ENCODE measurements around the gene CISD2. TPM values are rescaled to one million over a fixed set of nuclear protein-coding genes. Genes with fewer than 3 reads are reported as not detected.

CISD2 gene
- total RNA-seq, 6 donors from 2014 or later: 1.3 to 30.3 (median 18.3) TPM

GRCh38 chr4:102827674-102828496, 40.9 kb upstream of the CISD2 start:
- H3K27ac ChIP-seq: peak overlapping the region; percentile 98 to 100 (median 100)
- no peaks in the 10 kb centered on the region for H3K9me3 ChIP-seq
- H3K27me3 ChIP-seq: no peaks in the 10 kb centered on the region
- ATAC-seq (ENCODE audit: low FRiP score in 2 of 2): peak; percentile 88 to 95
- peak overlapping the region; percentile 57 to 93 (median 81) for H3K4me3 ChIP-seq
- peak; percentile 95 to 99 for DNase-seq
- peaks cover 18 to 32% (median 27%) of the 10 kb centered on the region in 4 donors for H3K4me1 ChIP-seq
- peaks cover 0 to 7% (median 0%) of the 10 kb centered on the region in 4 donors for H3K36me3 ChIP-seq
- peak; percentile 80 to 92 for TF ChIP-seq POLR2AphosphoS5 (IDR thresholded peaks at IDR 0.05)
- TF ChIP-seq, protein P1, sequence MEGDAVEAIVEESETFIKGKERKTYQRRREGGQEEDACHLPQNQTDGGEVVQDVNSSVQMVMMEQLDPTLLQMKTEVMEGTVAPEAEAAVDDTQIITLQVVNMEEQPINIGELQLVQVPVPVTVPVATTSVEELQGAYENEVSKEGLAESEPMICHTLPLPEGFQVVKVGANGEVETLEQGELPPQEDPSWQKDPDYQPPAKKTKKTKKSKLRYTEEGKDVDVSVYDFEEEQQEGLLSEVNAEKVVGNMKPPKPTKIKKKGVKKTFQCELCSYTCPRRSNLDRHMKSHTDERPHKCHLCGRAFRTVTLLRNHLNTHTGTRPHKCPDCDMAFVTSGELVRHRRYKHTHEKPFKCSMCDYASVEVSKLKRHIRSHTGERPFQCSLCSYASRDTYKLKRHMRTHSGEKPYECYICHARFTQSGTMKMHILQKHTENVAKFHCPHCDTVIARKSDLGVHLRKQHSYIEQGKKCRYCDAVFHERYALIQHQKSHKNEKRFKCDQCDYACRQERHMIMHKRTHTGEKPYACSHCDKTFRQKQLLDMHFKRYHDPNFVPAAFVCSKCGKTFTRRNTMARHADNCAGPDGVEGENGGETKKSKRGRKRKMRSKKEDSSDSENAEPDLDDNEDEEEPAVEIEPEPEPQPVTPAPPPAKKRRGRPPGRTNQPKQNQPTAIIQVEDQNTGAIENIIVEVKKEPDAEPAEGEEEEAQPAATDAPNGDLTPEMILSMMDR (IDR thresholded peaks at IDR 0.05): peak in 2 of 6 experiments; percentile 16 to 23
- peak in 1 of 4 donors; percentile 80 for TF ChIP-seq EP300 (IDR thresholded peaks at IDR 0.05)
- peak in 3 of 4 donors; percentile 70 to 86 (median 79) for TF ChIP-seq POLR2A (IDR thresholded peaks at IDR 0.05)
- WGBS, 2 donors: 0% methylated on average over 38 to 50 of the region's 50 CpGs

GRCh38 chr4:102828497-102828808, 40.3 kb upstream of the CISD2 start:
- H3K36me3 ChIP-seq: peaks cover 0 to 7% (median 0%) of the 10 kb centered on the region in 4 donors
- peak overlapping the region; percentile 98 to 100 (median 100) for H3K27ac ChIP-seq
- DNase-seq (no peak), ATAC-seq (ENCODE audit: low FRiP score in 2 of 2) (no peak)
- peak overlapping the region; percentile 15 to 86 (median 66) for H3K4me3 ChIP-seq
- peaks cover 12 to 26% (median 21%) of the 10 kb centered on the region in 4 donors for H3K4me1 ChIP-seq
- no peaks in the 10 kb centered on the region for H3K27me3 ChIP-seq
- TF ChIP-seq POLR2A (IDR thresholded peaks at IDR 0.05): no peak
- TF ChIP-seq, protein P1 (IDR thresholded peaks at IDR 0.05): no peak
- no peak for TF ChIP-seq EP300 (IDR thresholded peaks at IDR 0.05)
- no peak for TF ChIP-seq POLR2AphosphoS5 (IDR thresholded peaks at IDR 0.05)
- WGBS, 2 donors: 0% methylated on average over 4 of the region's 4 CpGs
- no peaks in the 10 kb centered on the region for H3K9me3 ChIP-seq

GRCh38 chr4:102829803-102830202, 39.0 kb upstream of the CISD2 start:
- TF ChIP-seq POLR2A (IDR thresholded peaks at IDR 0.05) (no peak), POLR2AphosphoS5 (IDR thresholded peaks at IDR 0.05) (no peak), EP300 (IDR thresholded peaks at IDR 0.05) (no peak)
- TF ChIP-seq, protein P1 (IDR thresholded peaks at IDR 0.05): no peak
- H3K27ac ChIP-seq: peak overlapping the region in 1 of 4 donors; percentile 100
- no peaks in the 10 kb centered on the region for H3K9me3 ChIP-seq
- WGBS, 2 donors: 96 to 97% methylated on average over 7 of the region's 7 CpGs
- H3K36me3 ChIP-seq: no peaks in the 10 kb centered on the region
- no peak for ATAC-seq (ENCODE audit: low FRiP score in 2 of 2)
- no peaks in the 10 kb centered on the region for H3K27me3 ChIP-seq
- peak in 1 of 2 donors; percentile 31 for DNase-seq
- peaks cover 6 to 13% (median 12%) of the 10 kb centered on the region in 4 donors for H3K4me1 ChIP-seq
- no peak overlapping the region for H3K4me3 ChIP-seq

GRCh38 chr4:102832105-102832504, 36.7 kb upstream of the CISD2 start:
- Histone ChIP-seq H3K4me3 (no peak overlapping the region), H3K9me3 (no peaks in the 10 kb centered on the region), H3K27me3 (no peaks in the 10 kb centered on the region), H3K27ac (no peak overlapping the region), H3K36me3 (no peaks in the 10 kb centered on the region), H3K4me1 (peaks cover 6 to 13% (median 12%) of the 10 kb centered on the region in 4 donors)
- ATAC-seq (ENCODE audit: low FRiP score in 2 of 2) (no peak), DNase-seq (no peak)
- WGBS, 2 donors: 86 to 95% methylated on average over 4 of the region's 4 CpGs
- TF ChIP-seq POLR2A (IDR thresholded peaks at IDR 0.05): no peak
- TF ChIP-seq, protein P1 (IDR thresholded peaks at IDR 0.05): no peak
- no peak for TF ChIP-seq EP300 (IDR thresholded peaks at IDR 0.05)
- no peak for TF ChIP-seq POLR2AphosphoS5 (IDR thresholded peaks at IDR 0.05)

Measured in upper lobe of left lung (tissue), 6 donors.